SKM-1 (cell line): ENCODE results near the gene BRPF3.

ENCODE experiments used
- DNase-seq: peaks from one replicate; lab custom pipeline; 2025; ENCODE audit not compliant: unreplicated experiment; lab: John Stamatoyannopoulos, UW

BRPF3 gene

GRCh38 chr6:36266913-36267644 is 70.5 kb downstream of the BRPF3 start:
- no peak for DNase-seq

- no peak for DNase-seq
Observed at GRCh38 chr6:36267731-36268477, 71.4 kb downstream of the BRPF3 start.

GRCh38 chr6:36268478-36269275 is 72.1 kb downstream of the BRPF3 start:
- DNase-seq, result no peak

- no peak for DNase-seq
Observed at GRCh38 chr6:36269834-36270705, 73.5 kb downstream of the BRPF3 start, which contains the start of gene PNPLA1. PNPLA1 (plus strand) TSS chr6:36270060; CDS start chr6:36270460, 400 bp downstream.

DNA sequence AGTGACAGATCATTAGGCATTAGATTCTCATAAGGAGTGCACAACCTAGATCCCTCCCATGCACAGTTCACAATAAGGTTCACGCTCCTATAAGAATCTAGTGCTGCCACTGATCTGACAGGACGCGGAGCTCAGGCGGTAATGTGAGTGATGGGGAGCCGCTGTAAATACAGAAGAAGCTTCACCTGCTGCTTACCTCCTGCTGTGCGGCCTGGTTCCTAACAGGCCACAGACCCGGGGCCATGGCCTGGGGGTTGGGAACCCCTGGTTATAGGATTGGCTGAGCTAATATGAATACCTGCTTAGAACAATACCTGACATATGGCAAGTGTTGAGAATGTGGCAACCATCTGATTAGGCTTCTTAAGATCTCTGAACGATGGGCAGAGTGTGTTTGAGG is 75.7 kb downstream of the BRPF3 start:
- no peak for DNase-seq

GRCh38 chr6:36273067-36273466 is 76.5 kb downstream of the BRPF3 start:
- DNase-seq, result no peak

- no peak for DNase-seq
Observed at GRCh38 chr6:36273802-36274514, 77.4 kb downstream of the BRPF3 start.

GRCh38 chr6:36276581-36277536 is 80.3 kb downstream of the BRPF3 start:
- no peak for DNase-seq

- no peak for DNase-seq
Observed at GRCh38 chr6:36277946-36278470, 81.5 kb downstream of the BRPF3 start.

DNA sequence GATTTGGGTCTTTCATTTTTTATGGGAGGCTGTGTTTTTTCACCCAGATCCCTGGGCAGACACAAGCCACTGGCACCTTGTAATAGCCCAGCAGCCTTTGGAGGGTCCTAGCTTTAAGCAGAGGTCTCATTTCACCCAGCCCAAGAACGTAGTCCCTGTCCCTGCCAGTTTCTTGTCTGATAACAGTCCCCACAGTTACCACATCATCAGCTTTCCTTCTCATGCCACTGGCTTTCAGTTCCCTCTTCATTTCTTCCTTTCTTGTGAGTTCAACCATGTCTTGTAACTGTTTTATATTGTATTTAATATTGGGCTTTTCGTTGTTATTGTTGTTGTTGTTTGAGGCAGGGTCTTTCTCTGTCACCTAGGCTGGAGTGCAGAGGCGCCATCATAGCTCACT is 83.9 kb downstream of the BRPF3 start:
- no peak for DNase-seq

- DNase-seq, result no peak
Observed at GRCh38 chr6:36280983-36281382, 84.4 kb downstream of the BRPF3 start.
